Ascending aorta (tissue), 2 donors: Measurements from ENCODE around the gene PTPRG. TPM values are rescaled to one million over a fixed set of nuclear protein-coding genes. Genes with fewer than 3 reads are reported as not detected.

Source experiments
- DNase-seq, 2 donors: peaks; one replicate each; pipeline ENCODE4 v3.0.0-alpha.2; 2019; ENCODE audit warnings: low spot score in 2 of 2
- H3K27ac ChIP-seq, 2 donors: fragments of 200-600 bp; sonication (generic); one replicate each; pipeline ENCODE4 v1.5.1; 2016 to 2017; ENCODE audit warnings: mild to moderate bottlenecking in 1 of 2
- H3K27me3 ChIP-seq: fragments of 200-600 bp; sonication (generic); one replicate; pipeline ENCODE4 v1.5.1; 2017
- H3K36me3 ChIP-seq, 2 donors: fragments of 200-600 bp; sonication (generic); one replicate each; pipeline ENCODE4 v1.5.1; 2016
- H3K4me1 ChIP-seq, 2 donors: fragments of 200-600 bp; sonication (generic); one replicate each; pipeline ENCODE4 v1.5.1; 2016 to 2017; ENCODE audit warnings: mild to moderate bottlenecking in 1 of 2
- H3K4me3 ChIP-seq, 2 donors: fragments of 200-600 bp; sonication (generic); one replicate each; pipeline ENCODE4 v1.5.1; 2016 to 2017; ENCODE audit warnings: mild to moderate bottlenecking in 1 of 2
- H3K9me3 ChIP-seq, 2 donors: fragments of 200-600 bp; sonication (generic); one replicate each; pipeline ENCODE4 v1.5.1; 2016
- intact Hi-C: fragments of 100-400 bp; cut with DNase I; formaldehyde crosslinking; loops from one replicate; pipeline ENCODE4 v1.15.1; 2023
- total RNA-seq: library from RNA; depleted of rRNA; stranded (reverse); fragments of >200 nt; gene quantifications from one replicate; pipeline ENCODE4 v1.1.0, GENCODE V29; 2016
- TF ChIP-seq, protein P1 (sequence below), 3 experiments: fragments of 200-600 bp in 2 of 3; fragments of 450-650 bp in 1 of 3; sonication (generic) in 2 of 3; IDR thresholded peaks; one replicate each; pipeline ENCODE4 v1.5.1; 2016 to 2019; ENCODE audit warnings: antibody characterized with exemption in 3 of 3, mild to moderate bottlenecking in 1 of 3, moderate library complexity in 1 of 3

PTPRG gene
- total RNA-seq, 1 donor from 2014 or later, result 129 TPM

- H3K4me1 ChIP-seq, result peaks cover 4 to 38% of the 10 kb centered on the region in 2 donors
- no peaks in the 10 kb centered on the region for H3K27me3 ChIP-seq
- intact Hi-C loops, result no loop called here
- no peaks in the 10 kb centered on the region for H3K36me3 ChIP-seq
- no peak for DNase-seq
- H3K9me3 ChIP-seq, result no peaks in the 10 kb centered on the region
- no peak overlapping the region for H3K4me3 ChIP-seq
- TF ChIP-seq, protein P1, sequence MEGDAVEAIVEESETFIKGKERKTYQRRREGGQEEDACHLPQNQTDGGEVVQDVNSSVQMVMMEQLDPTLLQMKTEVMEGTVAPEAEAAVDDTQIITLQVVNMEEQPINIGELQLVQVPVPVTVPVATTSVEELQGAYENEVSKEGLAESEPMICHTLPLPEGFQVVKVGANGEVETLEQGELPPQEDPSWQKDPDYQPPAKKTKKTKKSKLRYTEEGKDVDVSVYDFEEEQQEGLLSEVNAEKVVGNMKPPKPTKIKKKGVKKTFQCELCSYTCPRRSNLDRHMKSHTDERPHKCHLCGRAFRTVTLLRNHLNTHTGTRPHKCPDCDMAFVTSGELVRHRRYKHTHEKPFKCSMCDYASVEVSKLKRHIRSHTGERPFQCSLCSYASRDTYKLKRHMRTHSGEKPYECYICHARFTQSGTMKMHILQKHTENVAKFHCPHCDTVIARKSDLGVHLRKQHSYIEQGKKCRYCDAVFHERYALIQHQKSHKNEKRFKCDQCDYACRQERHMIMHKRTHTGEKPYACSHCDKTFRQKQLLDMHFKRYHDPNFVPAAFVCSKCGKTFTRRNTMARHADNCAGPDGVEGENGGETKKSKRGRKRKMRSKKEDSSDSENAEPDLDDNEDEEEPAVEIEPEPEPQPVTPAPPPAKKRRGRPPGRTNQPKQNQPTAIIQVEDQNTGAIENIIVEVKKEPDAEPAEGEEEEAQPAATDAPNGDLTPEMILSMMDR (IDR thresholded peaks at IDR 0.05), result no peak
- peak overlapping the region; percentile 5 to 68 for H3K27ac ChIP-seq
Measured at GRCh38 chr3:62135741-62136140, 574.4 kb downstream of the PTPRG start.

DNA sequence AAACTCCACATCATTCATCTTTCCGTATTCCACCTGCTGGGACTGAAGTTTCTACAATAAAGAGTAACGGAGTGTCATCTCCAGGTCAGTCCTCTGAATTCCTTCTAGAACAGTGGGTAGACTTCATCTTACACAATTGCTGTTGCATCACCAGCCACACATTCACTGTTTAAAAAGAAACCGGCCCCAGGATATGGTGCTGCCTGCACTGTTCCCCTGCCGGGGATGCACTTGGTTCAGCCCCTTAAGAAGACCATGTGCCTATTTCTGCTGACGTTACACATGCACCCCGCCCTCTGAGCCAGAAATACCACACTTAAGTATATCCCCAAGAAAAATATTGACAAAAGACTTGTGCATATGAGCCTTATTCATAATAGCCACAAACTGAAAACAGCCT is 578.6 kb downstream of the PTPRG start:
- intact Hi-C loops, result loop anchor here (5.0 kb wide), 1 partner anchor 47 kb away; no protein-coding TSS in a partner anchor
- Histone ChIP-seq H3K36me3 (no peaks in the 10 kb centered on the region), H3K27ac (peak overlapping the region; percentile 72 to 77), H3K4me1 (peaks cover 0 to 31% of the 10 kb centered on the region in 2 donors), H3K4me3 (no peak overlapping the region), H3K9me3 (no peaks in the 10 kb centered on the region), H3K27me3 (no peaks in the 10 kb centered on the region)
- TF ChIP-seq, protein P1 (IDR thresholded peaks at IDR 0.05), result no peak
- peak in 1 of 2 donors; percentile 85 for DNase-seq

- H3K36me3 ChIP-seq, result no peaks in the 10 kb centered on the region
- DNase-seq, result no peak
- no peaks in the 10 kb centered on the region for H3K9me3 ChIP-seq
- H3K4me1 ChIP-seq, result peaks cover 0 to 23% of the 10 kb centered on the region in 2 donors
- TF ChIP-seq, protein P1 (IDR thresholded peaks at IDR 0.05), result no peak
- intact Hi-C loops, result loop anchor here (5.0 kb wide), 1 partner anchor 45 kb away; no protein-coding TSS in a partner anchor
- H3K27me3 ChIP-seq, result no peaks in the 10 kb centered on the region
- peak overlapping the region; percentile 71 to 72 for H3K27ac ChIP-seq
- H3K4me3 ChIP-seq, result no peak overlapping the region
Measured at GRCh38 chr3:62142331-62143085, 581.1 kb downstream of the PTPRG start.

GRCh38 chr3:62143843-62144450 is 582.6 kb downstream of the PTPRG start:
- intact Hi-C loops, result loop anchor here (5.0 kb wide), 1 partner anchor 43 kb away; no protein-coding TSS in a partner anchor
- no peaks in the 10 kb centered on the region for H3K9me3 ChIP-seq
- no peaks in the 10 kb centered on the region for H3K27me3 ChIP-seq
- H3K27ac ChIP-seq, result peak overlapping the region; percentile 71 to 72
- no peak overlapping the region for H3K4me3 ChIP-seq
- H3K4me1 ChIP-seq, result peaks cover 0 to 28% of the 10 kb centered on the region in 2 donors
- no peak for DNase-seq
- no peaks in the 10 kb centered on the region for H3K36me3 ChIP-seq
- TF ChIP-seq, protein P1 (IDR thresholded peaks at IDR 0.05), result no peak

GRCh38 chr3:62144482-62144881 is 583.1 kb downstream of the PTPRG start:
- H3K27ac ChIP-seq, result peak overlapping the region; percentile 71 to 72
- no peaks in the 10 kb centered on the region for H3K9me3 ChIP-seq
- intact Hi-C loops, result loop anchor here (5.0 kb wide), 1 partner anchor 43 kb away; no protein-coding TSS in a partner anchor
- no peaks in the 10 kb centered on the region for H3K27me3 ChIP-seq
- H3K36me3 ChIP-seq, result no peaks in the 10 kb centered on the region
- no peak for DNase-seq
- H3K4me1 ChIP-seq, result peaks cover 0 to 31% of the 10 kb centered on the region in 2 donors
- TF ChIP-seq, protein P1 (IDR thresholded peaks at IDR 0.05), result no peak
- H3K4me3 ChIP-seq, result no peak overlapping the region
